GM21447 (cell line): Measurements from ENCODE around the gene ENPEP.
"Not testable (repeated sequence)": the region's sequence is repeated elsewhere in the genome, so short reads cannot be mapped to it uniquely, and the experiment has no call there.

ENCODE experiments used
- ATAC-seq: cut with Tn5 transposase; IDR thresholded peaks from one replicate; pipeline ENCODE4 v1.9.1; 2021; ENCODE audit not compliant: unreplicated experiment

The ENPEP gene

GRCh38 chr4:110475881-110476818 is at the start of gene ENPEP:
TSS of gene ENPEP (plus strand) at chr4:110476155. CDS start at chr4:110476415, 260 bp downstream.
- ATAC-seq = no peak

DNA sequence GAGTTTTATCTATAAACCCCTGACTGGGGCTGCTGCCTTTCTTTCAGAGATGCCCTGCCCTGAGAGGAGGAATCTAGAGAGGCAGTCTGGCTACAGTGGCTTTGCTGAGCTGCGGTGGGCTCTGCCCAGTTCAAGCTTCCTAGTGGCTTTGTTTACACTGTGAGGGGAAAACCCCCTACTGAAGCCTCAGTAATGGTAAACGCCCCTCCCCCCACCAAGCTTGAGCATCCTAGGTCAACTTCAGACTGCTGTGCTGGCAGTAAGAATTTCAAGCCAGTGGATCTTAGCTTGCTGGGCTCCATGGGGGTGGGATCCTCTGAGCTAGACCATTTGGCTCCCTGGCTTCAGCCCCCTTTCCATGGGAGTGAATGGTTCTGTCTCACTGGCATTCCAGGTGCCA is 44.1 kb upstream of the ENPEP start:
- not testable (repeated sequence) for ATAC-seq

GRCh38 chr4:110437292-110437691 is 38.7 kb upstream of the ENPEP start:
- not testable (repeated sequence) for ATAC-seq

- not testable (repeated sequence) for ATAC-seq
These were observed 36.7 kb upstream of the ENPEP start for GRCh38 chr4:110439209-110439608.

DNA sequence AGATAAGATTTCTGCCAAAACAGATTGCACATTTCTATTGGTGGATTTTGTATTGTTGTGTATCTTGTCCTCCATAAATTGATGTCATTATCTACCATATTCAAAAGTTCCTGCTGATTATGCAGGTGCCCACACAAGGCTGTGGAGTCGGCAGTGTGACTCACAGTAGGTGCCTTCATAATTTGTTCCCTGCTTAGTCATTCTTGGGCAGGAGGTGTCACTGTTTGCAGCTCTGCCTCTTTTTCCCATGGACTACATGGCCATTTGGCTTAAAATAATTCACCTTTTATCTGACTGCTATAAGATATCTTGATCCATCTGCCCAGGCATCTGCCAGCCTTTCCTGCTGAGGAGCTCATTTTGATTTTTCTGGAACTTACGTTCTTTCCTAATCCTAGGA is 33.6 kb upstream of the ENPEP start:
- ATAC-seq = no peak

DNA sequence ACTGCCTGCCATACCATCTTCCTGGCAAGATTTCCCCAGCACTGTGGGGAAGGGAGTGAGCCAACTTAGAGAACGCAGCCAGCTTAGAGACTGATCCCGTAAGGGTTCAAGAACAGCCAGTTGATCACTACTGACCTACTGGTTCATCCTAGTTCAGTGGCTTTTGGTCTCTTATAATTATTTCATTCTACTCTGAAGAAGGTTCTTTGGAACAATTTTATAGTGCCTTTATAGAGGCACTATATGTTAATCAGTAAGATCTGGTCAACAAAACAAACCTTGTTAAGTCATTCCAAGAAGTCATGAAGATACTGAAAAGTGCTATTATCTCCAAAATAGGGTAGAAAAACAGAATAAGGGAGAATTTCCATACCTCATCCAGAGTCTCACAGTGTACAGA is 33.2 kb upstream of the ENPEP start:
- no peak for ATAC-seq

GRCh38 chr4:110449947-110450346 is 26.0 kb upstream of the ENPEP start:
- ATAC-seq = no peak

- ATAC-seq = no peak
These were observed 23.4 kb upstream of the ENPEP start for GRCh38 chr4:110452546-110452945.

- ATAC-seq = no peak
These were observed 21.5 kb upstream of the ENPEP start for GRCh38 chr4:110454441-110454840.

DNA sequence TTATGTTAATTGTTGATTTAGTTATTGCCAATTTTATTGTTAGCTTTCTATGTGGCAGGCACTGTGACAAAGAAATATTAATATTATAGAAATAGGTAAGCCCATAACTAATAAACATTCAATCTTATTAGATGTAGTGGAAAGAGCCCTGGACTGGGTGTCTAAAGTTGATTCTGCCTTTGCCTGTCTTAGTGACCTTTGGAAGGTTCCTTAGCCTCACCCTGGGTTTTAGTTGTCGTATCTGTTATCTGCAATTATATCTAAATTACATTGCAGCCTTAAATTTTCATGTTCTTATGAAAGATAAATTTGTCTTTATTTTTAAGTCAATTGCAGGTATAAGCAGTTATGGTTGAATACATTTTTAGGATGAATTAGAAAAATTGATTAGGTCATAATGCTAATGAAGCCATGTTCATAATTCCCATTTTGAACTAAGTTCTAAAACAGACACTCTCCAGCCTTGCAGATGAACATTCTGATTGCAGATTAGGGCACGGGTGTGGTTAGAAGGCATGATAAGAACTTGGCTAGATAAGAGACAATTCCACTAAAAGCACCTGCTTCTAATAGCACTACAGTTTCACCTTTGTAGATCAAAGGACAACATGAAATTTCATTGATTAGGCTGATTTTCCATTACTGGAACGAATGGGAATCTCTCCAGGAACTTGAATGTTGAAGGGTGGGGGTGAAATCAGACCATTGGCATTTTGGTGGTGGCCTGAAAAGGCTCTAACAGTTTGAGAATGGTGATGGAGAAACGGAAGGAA is 17.3 kb upstream of the ENPEP start:
- ATAC-seq = no peak

DNA sequence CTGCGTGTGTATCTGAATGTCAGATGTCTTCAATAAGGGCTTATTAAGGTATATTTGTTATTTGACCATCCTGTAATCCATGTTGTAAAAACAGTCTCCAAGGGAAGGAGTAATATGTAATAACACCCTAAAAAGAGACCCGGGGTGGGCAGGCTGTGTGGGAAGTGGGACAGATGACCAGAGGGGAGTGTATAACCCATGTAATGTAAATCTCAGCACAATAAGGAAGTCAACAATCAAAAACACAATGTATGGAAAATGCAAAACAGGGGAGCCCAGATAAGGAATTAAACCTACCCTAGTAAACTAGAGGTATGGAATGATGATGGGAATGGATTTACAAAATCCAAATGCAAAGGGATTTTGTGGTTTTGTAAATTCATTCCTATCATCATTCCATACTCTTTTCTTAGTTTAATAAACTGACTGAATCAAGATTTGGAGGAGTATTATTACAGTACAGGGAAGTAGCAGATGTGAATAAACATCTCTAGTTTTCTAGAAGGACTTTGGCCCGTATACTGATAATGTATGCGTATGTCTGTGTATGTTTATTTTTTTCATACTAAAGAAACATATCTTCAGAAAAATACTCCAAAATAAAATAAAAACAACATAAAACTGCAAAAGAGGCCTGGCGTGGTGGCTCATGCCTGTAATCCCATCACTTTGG is 15.7 kb upstream of the ENPEP start:
- ATAC-seq = no peak

- ATAC-seq = no peak
These were observed 8.6 kb upstream of the ENPEP start for GRCh38 chr4:110467400-110467799.

GRCh38 chr4:110472583-110473329 is 3.2 kb upstream of the ENPEP start:
- no peak for ATAC-seq

- no peak for ATAC-seq
These were observed 1.5 kb upstream of the ENPEP start for GRCh38 chr4:110474481-110474880.

DNA sequence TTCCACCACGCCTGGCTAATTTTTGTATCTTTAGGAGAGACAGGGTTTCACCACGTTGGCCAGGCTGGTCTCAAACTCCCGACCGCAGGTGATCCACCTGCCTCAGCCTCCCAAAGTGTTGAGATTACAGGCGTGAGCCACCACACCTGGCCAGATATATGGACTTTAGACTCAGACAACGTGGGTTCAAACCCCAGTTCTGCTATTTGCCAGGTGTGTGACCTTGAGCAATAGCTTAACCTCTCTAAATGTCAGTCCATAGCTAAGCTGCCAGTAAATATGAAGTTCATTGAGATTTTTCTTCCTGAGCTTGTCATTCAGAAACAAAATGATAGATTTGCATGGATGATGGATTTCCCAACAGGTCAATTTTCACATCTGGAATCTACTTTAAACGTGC is 875 bp upstream of the ENPEP start:
- not testable (repeated sequence) for ATAC-seq

GRCh38 chr4:110477836-110478235 is 1.9 kb downstream of the ENPEP start:
- no peak for ATAC-seq

GRCh38 chr4:110480031-110480549 is 4.1 kb downstream of the ENPEP start:
- no peak for ATAC-seq

DNA sequence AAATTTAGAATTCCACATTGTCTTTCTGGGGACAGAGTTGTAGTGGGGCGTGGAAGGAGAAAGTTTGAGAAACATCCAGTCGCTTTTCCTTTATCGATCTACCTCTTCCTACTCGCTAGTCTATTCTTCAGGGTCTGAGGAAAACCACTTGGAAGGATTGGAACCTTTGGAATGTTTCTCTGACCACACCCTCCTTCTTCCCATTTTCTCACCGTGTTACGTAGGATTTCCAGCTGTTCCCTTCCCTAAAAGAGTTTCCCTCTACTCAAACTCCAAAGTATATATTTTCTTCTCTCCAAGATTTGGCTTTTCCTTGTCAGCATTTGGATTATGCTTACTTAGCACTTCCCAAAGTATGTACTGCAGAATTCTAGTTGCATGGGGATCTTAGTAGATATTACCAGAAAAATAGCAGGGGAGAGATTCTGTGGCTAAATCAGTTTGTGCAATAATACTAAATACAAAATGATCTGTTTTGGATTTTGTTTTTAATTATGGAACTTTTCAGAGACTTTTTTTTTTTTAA is 4.9 kb downstream of the ENPEP start:
- ATAC-seq = no peak

- no peak for ATAC-seq
These were observed 7.6 kb downstream of the ENPEP start for GRCh38 chr4:110483516-110483915.

DNA sequence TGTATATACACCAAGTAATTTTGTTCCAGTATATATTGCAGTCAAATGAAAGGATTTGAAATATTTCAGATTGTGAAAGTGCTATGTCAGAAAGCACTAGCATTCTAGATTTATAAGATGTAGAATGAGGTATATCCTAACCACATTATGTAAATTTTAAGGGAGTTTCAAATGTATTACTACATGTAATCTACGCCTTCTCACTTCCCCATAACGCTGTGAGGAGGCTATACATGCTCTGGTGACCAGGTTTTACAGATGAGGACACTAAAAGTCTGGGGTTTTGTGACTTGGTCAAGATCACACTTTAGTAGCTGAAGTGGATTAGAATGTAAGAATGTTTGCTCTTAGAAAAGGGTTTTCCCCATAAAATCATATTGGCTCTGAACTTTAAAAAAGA is 8.1 kb downstream of the ENPEP start:
- ATAC-seq = peak; percentile 98
